HUES6 (cell line): ENCODE measurements around the gene CNTN4.

Source experiments
- H3K27ac ChIP-seq: 2 replicates; pipeline ENCODE4 v1.7.0; 2013; ENCODE audit warnings: low read depth, mild to moderate bottlenecking, low read length, inconsistent platforms
- H3K27me3 ChIP-seq: 2 replicates; pipeline ENCODE4 v1.6.1; 2013; ENCODE audit warnings: low read length; ENCODE audit not compliant: control insufficient read depth, insufficient read depth
- H3K36me3 ChIP-seq: 2 replicates; pipeline ENCODE4 v1.6.1; 2013; ENCODE audit warnings: low read length; ENCODE audit not compliant: control insufficient read depth, insufficient read depth
- H3K4me1 ChIP-seq: 2 replicates; pipeline ENCODE4 v1.6.1; 2013; ENCODE audit warnings: low read length; ENCODE audit not compliant: control insufficient read depth, insufficient read depth
- H3K4me3 ChIP-seq: 2 replicates; pipeline ENCODE4 v1.5.1; 2013; ENCODE audit warnings: low read depth, low read length
- H3K9ac ChIP-seq: one replicate; pipeline ENCODE4 v1.6.1; 2013; ENCODE audit warnings: mild to moderate bottlenecking, low read length
- H3K9me3 ChIP-seq: 2 replicates; pipeline ENCODE4 v1.6.1; 2013; ENCODE audit warnings: low read depth, low read length; ENCODE audit not compliant: control insufficient read depth, insufficient read depth

Gene CNTN4

GRCh38 chr3:2099028-2099671, 484 bp downstream of the CNTN4 start:
- no peaks in the 10 kb centered on the region for H3K9me3 ChIP-seq
- peak overlapping the region; percentile 50 for H3K9ac ChIP-seq
- peaks cover 15% of the 10 kb centered on the region for H3K4me1 ChIP-seq
- H3K4me3 ChIP-seq = peak overlapping the region; percentile 70
- no peak overlapping the region for H3K27ac ChIP-seq
- H3K36me3 ChIP-seq = no peaks in the 10 kb centered on the region
- H3K27me3 ChIP-seq = peaks cover 90% of the 10 kb centered on the region

GRCh38 chr3:2099779-2100191, 1.1 kb downstream of the CNTN4 start:
- no peak overlapping the region for H3K27ac ChIP-seq
- peaks cover 84% of the 10 kb centered on the region for H3K27me3 ChIP-seq
- H3K4me3 ChIP-seq = peak overlapping the region; percentile 70
- no peaks in the 10 kb centered on the region for H3K36me3 ChIP-seq
- peaks cover 14% of the 10 kb centered on the region for H3K4me1 ChIP-seq
- H3K9me3 ChIP-seq = peaks cover 4% of the 10 kb centered on the region; the same call in 1 of the 2 replicates
- no peak overlapping the region for H3K9ac ChIP-seq

- H3K4me3 ChIP-seq = no peak overlapping the region
- H3K9me3 ChIP-seq = peaks cover 27% of the 10 kb centered on the region
- peaks cover 19% of the 10 kb centered on the region for H3K27me3 ChIP-seq
- no peak overlapping the region for H3K27ac ChIP-seq
- H3K4me1 ChIP-seq = no peaks in the 10 kb centered on the region
- H3K9ac ChIP-seq = no peak overlapping the region
- no peaks in the 10 kb centered on the region for H3K36me3 ChIP-seq
Measured at GRCh38 chr3:2106438-2106837, 7.8 kb downstream of the CNTN4 start.

- no peaks in the 10 kb centered on the region for H3K27me3 ChIP-seq
- H3K27ac ChIP-seq = no peak overlapping the region
- H3K4me3 ChIP-seq = no peak overlapping the region
- no peaks in the 10 kb centered on the region for H3K4me1 ChIP-seq
- no peak overlapping the region for H3K9ac ChIP-seq
- H3K36me3 ChIP-seq = no peaks in the 10 kb centered on the region
- peaks cover 14% of the 10 kb centered on the region for H3K9me3 ChIP-seq
Measured at GRCh38 chr3:2110597-2111117, 12.0 kb downstream of the CNTN4 start.

- H3K9ac ChIP-seq = no peak overlapping the region
- no peak overlapping the region for H3K4me3 ChIP-seq
- H3K27ac ChIP-seq = no peak overlapping the region
- no peaks in the 10 kb centered on the region for H3K9me3 ChIP-seq
- H3K4me1 ChIP-seq = no peaks in the 10 kb centered on the region
- no peaks in the 10 kb centered on the region for H3K36me3 ChIP-seq
- no peaks in the 10 kb centered on the region for H3K27me3 ChIP-seq
Measured at GRCh38 chr3:2114617-2115275, 16.1 kb downstream of the CNTN4 start.

GRCh38 chr3:2130726-2131125, 32.1 kb downstream of the CNTN4 start:
- Histone ChIP-seq H3K4me1 (no peaks in the 10 kb centered on the region; the same call in 1 of the 2 replicates), H3K9ac (no peak overlapping the region), H3K4me3 (no peak overlapping the region), H3K36me3 (no peaks in the 10 kb centered on the region), H3K27ac (no peak overlapping the region), H3K9me3 (no peaks in the 10 kb centered on the region), H3K27me3 (no peaks in the 10 kb centered on the region)

- Histone ChIP-seq H3K4me3 (no peak overlapping the region), H3K36me3 (no peaks in the 10 kb centered on the region), H3K9ac (no peak overlapping the region), H3K9me3 (no peaks in the 10 kb centered on the region), H3K27me3 (no peaks in the 10 kb centered on the region), H3K27ac (no peak overlapping the region), H3K4me1 (no peaks in the 10 kb centered on the region; the same call in 1 of the 2 replicates)
Measured at GRCh38 chr3:2133146-2133545, 34.5 kb downstream of the CNTN4 start.

- Histone ChIP-seq H3K36me3 (no peaks in the 10 kb centered on the region), H3K9me3 (peaks cover 4% of the 10 kb centered on the region; the same call in 1 of the 2 replicates), H3K9ac (no peak overlapping the region), H3K4me3 (no peak overlapping the region), H3K27ac (no peak overlapping the region), H3K4me1 (no peaks in the 10 kb centered on the region; the same call in 1 of the 2 replicates), H3K27me3 (no peaks in the 10 kb centered on the region)
Measured at GRCh38 chr3:2137651-2138050, 39.0 kb downstream of the CNTN4 start.

GRCh38 chr3:2141482-2141881, 42.8 kb downstream of the CNTN4 start:
- no peak overlapping the region for H3K4me3 ChIP-seq

GRCh38 chr3:2148561-2149340, 50.1 kb downstream of the CNTN4 start:
- H3K9ac ChIP-seq = no peak overlapping the region
- H3K36me3 ChIP-seq = no peaks in the 10 kb centered on the region

More at GRCh38 chr3:2141482-2141881, 42.8 kb downstream of the CNTN4 start:
- Histone ChIP-seq H3K9me3 (peaks cover 4% of the 10 kb centered on the region; the same call in 1 of the 2 replicates), H3K9ac (no peak overlapping the region), H3K27me3 (no peaks in the 10 kb centered on the region), H3K36me3 (no peaks in the 10 kb centered on the region), H3K27ac (no peak overlapping the region), H3K4me1 (no peaks in the 10 kb centered on the region)

GRCh38 chr3:2153053-2153452, 54.4 kb downstream of the CNTN4 start:
- no peak overlapping the region for H3K27ac ChIP-seq
- H3K4me1 ChIP-seq = no peaks in the 10 kb centered on the region
- no peaks in the 10 kb centered on the region for H3K9me3 ChIP-seq
- no peak overlapping the region for H3K9ac ChIP-seq
- H3K27me3 ChIP-seq = peaks cover 7% of the 10 kb centered on the region
- H3K36me3 ChIP-seq = no peaks in the 10 kb centered on the region
- H3K4me3 ChIP-seq = no peak overlapping the region

More at GRCh38 chr3:2148561-2149340, 50.1 kb downstream of the CNTN4 start:
- Histone ChIP-seq H3K4me1 (no peaks in the 10 kb centered on the region), H3K4me3 (no peak overlapping the region), H3K27ac (no peak overlapping the region), H3K27me3 (no peaks in the 10 kb centered on the region), H3K9me3 (no peaks in the 10 kb centered on the region)
